CMK (cell line): ENCODE results near the gene ANKRD34C.
A peak's percentile ranks its signal among the peaks of the same experiment; 100 is the strongest.
"Not testable (repeated sequence)": the region's sequence is repeated elsewhere in the genome, so short reads cannot be mapped to it uniquely, and the experiment has no call there.

Experiments
- DNase-seq: peaks from one replicate; pipeline ENCODE4 v3.0.0-alpha.2; 2010; ENCODE audit warnings: low read depth

Gene ANKRD34C

GRCh38 chr15:79310985-79311900, 28.7 kb downstream of the ANKRD34C start, which contains the start of gene TMED3:
Gene TMED3 (plus strand): TSS chr15:79311112. CDS start chr15:79311250, 138 bp downstream.
- peak; percentile 90 for DNase-seq

- no peak for DNase-seq
These were observed 29.5 kb downstream of the ANKRD34C start for GRCh38 chr15:79311901-79312553.

GRCh38 chr15:79314186-79314585, 31.7 kb downstream of the ANKRD34C start:
- DNase-seq: no peak

- no peak for DNase-seq
These were observed 32.3 kb downstream of the ANKRD34C start for GRCh38 chr15:79314811-79315210.

- DNase-seq: no peak
These were observed 33.3 kb downstream of the ANKRD34C start for GRCh38 chr15:79315623-79316328.

GRCh38 chr15:79316864-79317263, 34.3 kb downstream of the ANKRD34C start:
- DNase-seq: no peak

- not testable (repeated sequence) for DNase-seq
These were observed 37.5 kb downstream of the ANKRD34C start for GRCh38 chr15:79319973-79320372.

GRCh38 chr15:79321876-79322275, 39.4 kb downstream of the ANKRD34C start:
- no peak for DNase-seq

GRCh38 chr15:79322306-79322705, 39.8 kb downstream of the ANKRD34C start:
- no peak for DNase-seq

- peak; percentile 35 for DNase-seq
These were observed 40.4 kb downstream of the ANKRD34C start for GRCh38 chr15:79322945-79323344.

- DNase-seq: no peak
These were observed 46.7 kb downstream of the ANKRD34C start for GRCh38 chr15:79329171-79329611.
